Nephron progenitor cell (in vitro differentiated cells): ENCODE data around the gene TMCC2.
A peak's percentile ranks its signal among the peaks of the same experiment; 100 is the strongest.

Source experiments
- DNase-seq: peaks from one replicate; pipeline ENCODE4 v3.0.0; 2021
- H3K27ac Mint-ChIP-seq: 2 replicates; pipeline ENCODE4 v1.8.0; 2021; ENCODE audit warnings: mild to moderate bottlenecking, moderate library complexity, mixed read lengths
- H3K27me3 Mint-ChIP-seq: 2 replicates; pipeline ENCODE4 v1.8.0; 2021; ENCODE audit warnings: mild to moderate bottlenecking, low read depth, mixed read lengths; ENCODE audit not compliant: poor library complexity
- H3K36me3 Mint-ChIP-seq: 2 replicates; pipeline ENCODE4 v1.8.0; 2021; ENCODE audit warnings: low read depth, mixed read lengths
- H3K4me1 Mint-ChIP-seq: 2 replicates; pipeline ENCODE4 v1.8.0; 2021; ENCODE audit warnings: mixed read lengths
- H3K4me3 Mint-ChIP-seq: 2 replicates; pipeline ENCODE4 v1.8.0; 2021; ENCODE audit warnings: mild to moderate bottlenecking, moderate library complexity, mixed read lengths
- H3K9me3 Mint-ChIP-seq: 2 replicates; pipeline ENCODE4 v1.8.0; 2021; ENCODE audit warnings: mild to moderate bottlenecking, moderate library complexity, mixed read lengths
- TF ChIP-seq, protein P1 (sequence below): fragments of 200-600 bp; sonication (generic); IDR thresholded peaks from 2 replicates; pipeline ENCODE4 v1.5.0; 2021; ENCODE audit warnings: antibody characterized with exemption

Gene TMCC2

GRCh38 chr1:205261946-205262691, 34.4 kb downstream of the TMCC2 start:
- Mint-ChIP-seq H3K27me3 (peaks cover 5% of the 10 kb centered on the region), H3K36me3 (no peaks in the 10 kb centered on the region), H3K4me3 (no peak overlapping the region), H3K27ac (peak overlapping the region; percentile 74), H3K9me3 (no peaks in the 10 kb centered on the region), H3K4me1 (peaks cover 29% of the 10 kb centered on the region)
- DNase-seq: peak; percentile 25
- TF ChIP-seq, protein P1, sequence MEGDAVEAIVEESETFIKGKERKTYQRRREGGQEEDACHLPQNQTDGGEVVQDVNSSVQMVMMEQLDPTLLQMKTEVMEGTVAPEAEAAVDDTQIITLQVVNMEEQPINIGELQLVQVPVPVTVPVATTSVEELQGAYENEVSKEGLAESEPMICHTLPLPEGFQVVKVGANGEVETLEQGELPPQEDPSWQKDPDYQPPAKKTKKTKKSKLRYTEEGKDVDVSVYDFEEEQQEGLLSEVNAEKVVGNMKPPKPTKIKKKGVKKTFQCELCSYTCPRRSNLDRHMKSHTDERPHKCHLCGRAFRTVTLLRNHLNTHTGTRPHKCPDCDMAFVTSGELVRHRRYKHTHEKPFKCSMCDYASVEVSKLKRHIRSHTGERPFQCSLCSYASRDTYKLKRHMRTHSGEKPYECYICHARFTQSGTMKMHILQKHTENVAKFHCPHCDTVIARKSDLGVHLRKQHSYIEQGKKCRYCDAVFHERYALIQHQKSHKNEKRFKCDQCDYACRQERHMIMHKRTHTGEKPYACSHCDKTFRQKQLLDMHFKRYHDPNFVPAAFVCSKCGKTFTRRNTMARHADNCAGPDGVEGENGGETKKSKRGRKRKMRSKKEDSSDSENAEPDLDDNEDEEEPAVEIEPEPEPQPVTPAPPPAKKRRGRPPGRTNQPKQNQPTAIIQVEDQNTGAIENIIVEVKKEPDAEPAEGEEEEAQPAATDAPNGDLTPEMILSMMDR: no peak

DNA sequence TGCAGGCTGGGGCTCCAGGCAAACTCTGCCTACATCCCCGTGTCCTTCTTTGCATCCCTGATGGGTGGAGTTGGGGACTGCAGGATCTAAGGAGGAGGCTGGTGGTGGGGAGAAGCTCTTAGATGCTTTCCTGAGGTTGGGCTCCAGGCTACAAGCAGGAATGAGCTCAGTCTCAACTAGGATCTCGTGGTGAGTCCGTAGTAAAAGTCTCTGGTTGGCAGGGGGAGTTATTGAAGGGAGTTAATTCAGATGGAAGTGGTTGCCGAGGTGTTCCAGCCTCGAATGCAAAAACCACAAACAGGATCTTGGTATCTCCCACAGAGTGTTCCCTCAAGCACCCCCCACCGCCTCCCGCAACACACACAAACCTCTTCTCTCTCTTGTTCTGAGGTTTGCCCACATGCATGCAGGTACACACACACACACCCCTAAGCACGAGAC, 35.0 kb downstream of the TMCC2 start:
- DNase-seq: no peak
- Mint-ChIP-seq H3K9me3 (no peaks in the 10 kb centered on the region), H3K36me3 (no peaks in the 10 kb centered on the region), H3K27me3 (peaks cover 6% of the 10 kb centered on the region), H3K4me3 (no peak overlapping the region), H3K4me1 (peaks cover 35% of the 10 kb centered on the region), H3K27ac (peak overlapping the region; percentile 74)
- TF ChIP-seq, protein P1: no peak

DNA sequence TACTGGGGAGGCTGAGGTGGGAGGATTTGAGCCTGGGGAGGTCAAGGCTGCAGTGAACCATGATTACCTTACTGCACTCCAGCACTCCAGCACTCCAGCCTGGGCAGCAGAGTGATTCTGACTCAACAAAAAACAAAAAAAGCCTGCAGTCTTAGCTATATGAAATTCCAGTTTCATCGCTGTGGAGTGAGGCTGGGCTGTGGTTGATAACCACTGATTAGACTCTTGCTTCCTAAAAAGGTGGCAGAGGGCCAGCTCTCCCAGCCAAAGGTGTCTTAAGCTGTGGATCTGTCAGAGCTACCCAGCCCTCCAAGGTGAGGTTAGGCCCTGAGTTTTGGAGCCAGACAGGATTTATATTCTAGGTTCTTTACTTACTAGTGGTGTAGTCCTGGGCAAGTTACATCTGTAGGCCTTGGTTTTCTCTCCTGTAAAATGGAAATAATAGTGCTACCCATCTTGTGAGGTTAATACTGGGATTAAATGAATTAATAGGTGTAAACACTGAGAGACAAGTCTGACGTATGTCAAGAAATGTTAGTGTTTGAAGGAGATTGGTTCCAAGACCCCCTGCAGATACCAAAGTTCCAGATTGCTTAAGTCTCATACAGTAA, 35.9 kb downstream of the TMCC2 start:
- DNase-seq: no peak
- TF ChIP-seq, protein P1: no peak
- Mint-ChIP-seq H3K27ac (no peak overlapping the region), H3K4me3 (no peak overlapping the region), H3K27me3 (peaks cover 10% of the 10 kb centered on the region), H3K36me3 (no peaks in the 10 kb centered on the region), H3K4me1 (peaks cover 43% of the 10 kb centered on the region), H3K9me3 (no peaks in the 10 kb centered on the region)

- H3K36me3 Mint-ChIP-seq: no peaks in the 10 kb centered on the region
- H3K27ac Mint-ChIP-seq: no peak overlapping the region
- peaks cover 14% of the 10 kb centered on the region for H3K27me3 Mint-ChIP-seq
- TF ChIP-seq, protein P1: no peak
- no peak overlapping the region for H3K4me3 Mint-ChIP-seq
- H3K9me3 Mint-ChIP-seq: no peaks in the 10 kb centered on the region
- H3K4me1 Mint-ChIP-seq: peaks cover 44% of the 10 kb centered on the region
- DNase-seq: no peak
Measured at GRCh38 chr1:205266611-205267305, 39.0 kb downstream of the TMCC2 start.

- Mint-ChIP-seq H3K36me3 (no peaks in the 10 kb centered on the region), H3K4me3 (no peak overlapping the region), H3K27ac (peak overlapping the region; percentile 45), H3K4me1 (peaks cover 41% of the 10 kb centered on the region), H3K9me3 (no peaks in the 10 kb centered on the region), H3K27me3 (peaks cover 14% of the 10 kb centered on the region)
- TF ChIP-seq, protein P1: no peak
- DNase-seq: no peak
Measured at GRCh38 chr1:205267306-205267902, 39.7 kb downstream of the TMCC2 start.
